Measurements from ENCODE around the gene ATM.
"Not testable (repeated sequence)": the region's sequence is repeated elsewhere in the genome, so short reads cannot be mapped to it uniquely, and the experiment has no call there.

ATM gene

GRCh38 chr11:108293229-108293628, 70.4 kb downstream of the ATM start:
- no peak for DNase-seq

- DNase-seq: no peak
Measured at GRCh38 chr11:108302121-108302785, 79.4 kb downstream of the ATM start.

GRCh38 chr11:108307751-108308150, 84.9 kb downstream of the ATM start:
- no peak for DNase-seq

- DNase-seq: no peak
Measured at GRCh38 chr11:108313444-108313843, 90.6 kb downstream of the ATM start.

GRCh38 chr11:108316061-108316460, 93.2 kb downstream of the ATM start:
- no peak for DNase-seq

- no peak for DNase-seq
Measured at GRCh38 chr11:108319541-108320145, 96.8 kb downstream of the ATM start.

GRCh38 chr11:108322666-108323065, 99.8 kb downstream of the ATM start:
- no peak for DNase-seq

- no peak for DNase-seq
Measured at GRCh38 chr11:108324587-108324986, 101.7 kb downstream of the ATM start.

GRCh38 chr11:108333403-108333899, 110.6 kb downstream of the ATM start:
- no peak for DNase-seq

- no peak for DNase-seq
Measured at GRCh38 chr11:108338750-108339149, 115.9 kb downstream of the ATM start.

- no peak for DNase-seq
Measured at GRCh38 chr11:108340973-108341372, 118.1 kb downstream of the ATM start.

GRCh38 chr11:108341654-108342053, 118.8 kb downstream of the ATM start:
- DNase-seq: no peak

- DNase-seq: no peak
Measured at GRCh38 chr11:108343714-108344113, 120.8 kb downstream of the ATM start.

- no peak for DNase-seq
Measured at GRCh38 chr11:108345767-108346166, 122.9 kb downstream of the ATM start.

GRCh38 chr11:108346451-108346850, 123.6 kb downstream of the ATM start:
- no peak for DNase-seq

GRCh38 chr11:108351468-108351867, 128.6 kb downstream of the ATM start:
- no peak for DNase-seq

- no peak for DNase-seq
Measured at GRCh38 chr11:108364159-108364558, 141.3 kb downstream of the ATM start.

GRCh38 chr11:108368134-108368533, 145.3 kb downstream of the ATM start:
- no peak for DNase-seq

GRCh38 chr11:108369064-108369463, 146.2 kb downstream of the ATM start:
- no peak for DNase-seq

- no peak for DNase-seq
Measured at GRCh38 chr11:108370315-108370714, 147.4 kb downstream of the ATM start.

GRCh38 chr11:108370990-108371389, 148.1 kb downstream of the ATM start:
- DNase-seq: no peak

GRCh38 chr11:108373505-108373904, 150.6 kb downstream of the ATM start:
- not testable (repeated sequence) for DNase-seq

- DNase-seq: no peak
Measured at GRCh38 chr11:108388576-108388975, 165.7 kb downstream of the ATM start.

GRCh38 chr11:108392353-108392752, 169.5 kb downstream of the ATM start:
- DNase-seq: no peak

- no peak for DNase-seq
Measured at GRCh38 chr11:108393046-108393445, 170.2 kb downstream of the ATM start.

Data from activated CD4-positive, alpha-beta T cell treated with anti-CD3 and anti-CD28 coated beads for 1 hour (primary cell).